ENCODE measurements around the gene MYLK4. TPM values are rescaled to one million over a fixed set of nuclear protein-coding genes. Genes with fewer than 3 reads are reported as not detected.

MYLK4 gene
- total RNA-seq, 4 donors from 2014 or later = 0.28 to 0.79 (median 0.46) TPM

GRCh38 chr6:2780102-2780737 lies 29.5 kb upstream of the MYLK4 start:
- TF ChIP-seq, protein P1, sequence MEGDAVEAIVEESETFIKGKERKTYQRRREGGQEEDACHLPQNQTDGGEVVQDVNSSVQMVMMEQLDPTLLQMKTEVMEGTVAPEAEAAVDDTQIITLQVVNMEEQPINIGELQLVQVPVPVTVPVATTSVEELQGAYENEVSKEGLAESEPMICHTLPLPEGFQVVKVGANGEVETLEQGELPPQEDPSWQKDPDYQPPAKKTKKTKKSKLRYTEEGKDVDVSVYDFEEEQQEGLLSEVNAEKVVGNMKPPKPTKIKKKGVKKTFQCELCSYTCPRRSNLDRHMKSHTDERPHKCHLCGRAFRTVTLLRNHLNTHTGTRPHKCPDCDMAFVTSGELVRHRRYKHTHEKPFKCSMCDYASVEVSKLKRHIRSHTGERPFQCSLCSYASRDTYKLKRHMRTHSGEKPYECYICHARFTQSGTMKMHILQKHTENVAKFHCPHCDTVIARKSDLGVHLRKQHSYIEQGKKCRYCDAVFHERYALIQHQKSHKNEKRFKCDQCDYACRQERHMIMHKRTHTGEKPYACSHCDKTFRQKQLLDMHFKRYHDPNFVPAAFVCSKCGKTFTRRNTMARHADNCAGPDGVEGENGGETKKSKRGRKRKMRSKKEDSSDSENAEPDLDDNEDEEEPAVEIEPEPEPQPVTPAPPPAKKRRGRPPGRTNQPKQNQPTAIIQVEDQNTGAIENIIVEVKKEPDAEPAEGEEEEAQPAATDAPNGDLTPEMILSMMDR (IDR thresholded peaks at IDR 0.05) = no peak
- DNase-seq (ENCODE audit: low spot score) (no peak), ATAC-seq (ENCODE audit: low FRiP score) (no peak)

DNA sequence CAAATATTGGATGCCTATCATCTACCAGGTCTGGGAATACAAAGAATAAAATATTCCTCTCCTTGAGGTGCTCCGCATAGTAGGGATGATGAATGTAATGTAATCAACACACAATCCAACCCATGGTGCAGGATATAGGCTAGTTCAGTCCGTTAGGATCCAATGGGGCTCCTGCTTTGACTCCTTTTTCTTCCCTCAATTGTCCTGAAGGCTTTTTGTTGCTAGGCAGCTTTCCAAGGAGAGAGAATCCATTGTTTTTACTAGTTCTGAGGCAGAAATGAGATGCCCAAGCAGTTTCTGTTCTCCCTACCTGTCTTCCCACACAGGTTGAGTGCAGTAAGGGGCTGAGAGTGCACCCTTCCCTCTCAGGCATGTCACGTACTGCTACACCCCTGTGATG lies 26.5 kb upstream of the MYLK4 start:
- TF ChIP-seq, protein P1 (IDR thresholded peaks at IDR 0.05) = no peak
- ATAC-seq (ENCODE audit: low FRiP score) (no peak), DNase-seq (ENCODE audit: low spot score) (no peak)

DNA sequence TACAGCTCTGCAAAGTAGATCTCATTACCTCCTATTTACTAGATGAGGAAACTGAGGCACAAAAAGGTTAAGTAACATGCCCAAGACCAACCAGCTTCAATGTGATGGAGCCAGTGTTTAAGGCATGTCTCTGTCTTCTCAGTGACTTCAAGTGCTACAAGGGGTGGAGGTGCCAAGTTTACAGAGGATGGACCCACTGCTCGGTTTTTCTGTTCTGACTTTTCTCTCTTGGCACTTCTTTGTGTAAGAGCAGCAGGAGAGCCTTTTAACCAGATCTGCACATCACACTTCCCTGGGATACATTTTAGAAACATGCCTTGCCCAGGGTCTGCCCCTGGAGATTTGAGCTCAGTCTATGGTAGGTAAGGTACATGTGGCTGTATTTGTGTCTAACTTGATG lies 24.3 kb upstream of the MYLK4 start:
- DNase-seq (ENCODE audit: low spot score) (no peak), ATAC-seq (ENCODE audit: low FRiP score) (no peak)
- TF ChIP-seq, protein P1 (IDR thresholded peaks at IDR 0.05) = no peak

DNA sequence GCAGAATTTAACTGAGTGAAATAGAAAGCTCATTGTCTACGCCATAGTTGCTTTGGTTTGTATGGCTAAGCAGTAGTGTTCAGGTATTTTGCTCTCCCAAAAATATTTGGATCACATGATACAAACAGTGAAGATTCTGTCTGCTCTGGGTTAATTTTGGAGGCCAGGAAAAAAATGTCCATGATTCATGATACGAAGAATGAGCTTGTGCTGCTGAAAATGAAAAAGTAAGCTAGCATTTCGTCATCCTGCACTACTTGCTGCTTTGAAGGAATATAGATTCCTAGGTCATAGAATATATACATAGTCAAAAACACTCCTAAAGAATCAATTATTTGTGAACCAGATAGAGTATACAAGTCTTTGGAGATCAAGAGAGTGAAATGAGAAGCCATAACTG lies 22.7 kb upstream of the MYLK4 start:
- DNase-seq (ENCODE audit: low spot score) (no peak), ATAC-seq (ENCODE audit: low FRiP score) (no peak)
- TF ChIP-seq, protein P1 (IDR thresholded peaks at IDR 0.05) = no peak

GRCh38 chr6:2772840-2773239 lies 22.1 kb upstream of the MYLK4 start:
- no peak for ATAC-seq (ENCODE audit: low FRiP score)
- TF ChIP-seq, protein P1 (IDR thresholded peaks at IDR 0.05) = no peak
- no peak for DNase-seq (ENCODE audit: low spot score)

DNA sequence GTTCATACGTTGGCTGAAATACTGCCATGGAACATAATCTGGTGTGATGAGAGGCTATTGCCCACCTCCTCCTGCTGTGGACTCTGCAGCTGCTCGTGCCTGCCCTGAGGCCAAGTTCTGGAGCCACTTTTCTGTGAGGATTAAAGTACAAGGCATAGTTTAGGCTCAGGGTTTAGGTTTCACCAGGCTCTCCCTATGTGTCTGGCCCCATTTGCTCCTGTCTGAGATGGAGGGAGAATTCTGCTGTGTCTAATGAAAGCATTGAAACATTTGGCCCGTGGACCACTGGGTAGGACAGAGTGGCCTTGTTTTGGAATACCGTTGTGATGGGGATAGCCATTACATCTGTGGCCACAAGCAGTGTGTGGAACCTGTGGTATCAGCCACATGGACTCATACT lies 20.4 kb upstream of the MYLK4 start:
- DNase-seq (ENCODE audit: low spot score) (no peak), ATAC-seq (ENCODE audit: low FRiP score) (no peak)
- TF ChIP-seq, protein P1 (IDR thresholded peaks at IDR 0.05) = no peak

- no peak for ATAC-seq (ENCODE audit: low FRiP score)
- TF ChIP-seq, protein P1 (IDR thresholded peaks at IDR 0.05) = no peak
- DNase-seq (ENCODE audit: low spot score) = no peak
Measured at GRCh38 chr6:2770171-2770570, 19.4 kb upstream of the MYLK4 start.

Measured in omental fat pad (tissue), 4 donors.